Panc1 (cell line): ENCODE data around the gene MAN2A2.

Experiments used
- POLR2AphosphoS5 ChIP-seq: IDR thresholded peaks from 2 replicates; pipeline ENCODE4 v1.6.1; 2012; ENCODE audit warnings: mild to moderate bottlenecking, low read depth, low read length, moderate library complexity
- REST ChIP-seq, 2 experiments: IDR thresholded peaks; 2 replicates each; pipeline ENCODE4 v1.6.1; 2011 to 2012; ENCODE audit warnings: low read depth in 2 of 2, control low read depth in 1 of 2, low read length in 1 of 2, mild to moderate bottlenecking in 1 of 2, moderate library complexity in 1 of 2; ENCODE audit not compliant: insufficient read depth in 1 of 2
- TF ChIP-seq, protein P1 (sequence below): fragments of 450-650 bp; IDR thresholded peaks from 2 replicates; pipeline ENCODE4 v1.5.1; 2017; ENCODE audit warnings: mild to moderate bottlenecking

GRCh38 chr15:90931575-90931827 is 28.4 kb downstream of the MAN2A2 start:
- TF ChIP-seq, protein P1, sequence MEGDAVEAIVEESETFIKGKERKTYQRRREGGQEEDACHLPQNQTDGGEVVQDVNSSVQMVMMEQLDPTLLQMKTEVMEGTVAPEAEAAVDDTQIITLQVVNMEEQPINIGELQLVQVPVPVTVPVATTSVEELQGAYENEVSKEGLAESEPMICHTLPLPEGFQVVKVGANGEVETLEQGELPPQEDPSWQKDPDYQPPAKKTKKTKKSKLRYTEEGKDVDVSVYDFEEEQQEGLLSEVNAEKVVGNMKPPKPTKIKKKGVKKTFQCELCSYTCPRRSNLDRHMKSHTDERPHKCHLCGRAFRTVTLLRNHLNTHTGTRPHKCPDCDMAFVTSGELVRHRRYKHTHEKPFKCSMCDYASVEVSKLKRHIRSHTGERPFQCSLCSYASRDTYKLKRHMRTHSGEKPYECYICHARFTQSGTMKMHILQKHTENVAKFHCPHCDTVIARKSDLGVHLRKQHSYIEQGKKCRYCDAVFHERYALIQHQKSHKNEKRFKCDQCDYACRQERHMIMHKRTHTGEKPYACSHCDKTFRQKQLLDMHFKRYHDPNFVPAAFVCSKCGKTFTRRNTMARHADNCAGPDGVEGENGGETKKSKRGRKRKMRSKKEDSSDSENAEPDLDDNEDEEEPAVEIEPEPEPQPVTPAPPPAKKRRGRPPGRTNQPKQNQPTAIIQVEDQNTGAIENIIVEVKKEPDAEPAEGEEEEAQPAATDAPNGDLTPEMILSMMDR = 0 out of 2 replicates have a peak, but pooled peaks have one; percentile 60
- TF ChIP-seq POLR2AphosphoS5 = no peak
- no peak for TF ChIP-seq REST (IDR thresholded peaks at IDR 0.05; ENCODE audit: insufficient read depth in 1 of 2, low read depth in 2 of 2, low read length in 1 of 2)
